Lower lobe of right lung (tissue), 2 donors: ENCODE measurements around the gene DOHH. TPM values are rescaled to one million over a fixed set of nuclear protein-coding genes. Genes with fewer than 3 reads are reported as not detected.

Experiments used
- ATAC-seq, 2 donors: fragments of 200-7000 bp; cut with Tn5 transposase; one replicate each; pipeline ENCODE4 v1.9.1; 2020 to 2022; ENCODE audit warnings: mild to moderate bottlenecking in 2 of 2, moderate library complexity in 2 of 2
- DNase-seq: peaks from one replicate; pipeline ENCODE4 v3.0.0-alpha.2; 2020
- H3K27ac ChIP-seq: fragments of 200-600 bp; one replicate; pipeline ENCODE4 v1.8.0; 2022
- H3K27me3 ChIP-seq: fragments of 200-600 bp; one replicate; pipeline ENCODE4 v1.8.0; 2022; ENCODE audit warnings: low read depth
- H3K36me3 ChIP-seq: fragments of 200-600 bp; one replicate; pipeline ENCODE4 v1.8.0; 2022; ENCODE audit warnings: mild to moderate bottlenecking
- H3K4me1 ChIP-seq: fragments of 200-600 bp; one replicate; pipeline ENCODE4 v1.8.0; 2022
- H3K4me3 ChIP-seq: fragments of 200-600 bp; one replicate; pipeline ENCODE4 v1.8.0; 2022; ENCODE audit warnings: mild to moderate bottlenecking
- H3K9me3 ChIP-seq: fragments of 200-600 bp; one replicate; pipeline ENCODE4 v1.8.0; 2022
- intact Hi-C: fragments of 100-400 bp; cut with DNase I; formaldehyde crosslinking; loops from one replicate; pipeline ENCODE4 v1.11.0; 2022
- total RNA-seq: library from RNA; stranded (reverse); fragmentation: NEBNext Ultra II Directional; extraction: Animal tissue kit (Norgen Biotek cat#: 25700); gene quantifications from one replicate; pipeline ENCODE4 v1.2.1, GENCODE V29; 2021
- TF ChIP-seq, protein P1 (sequence below): fragments of 200-600 bp; IDR thresholded peaks from one replicate; pipeline ENCODE4 v1.8.0; 2022; ENCODE audit warnings: antibody characterized with exemption, mild to moderate bottlenecking
- donor health status: DM: no; HTN: yes; CAD: no; lungs with severe emphysema.

DOHH gene
- total RNA-seq, 1 donor from 2014 or later: 9.9 TPM

- TF ChIP-seq, protein P1, sequence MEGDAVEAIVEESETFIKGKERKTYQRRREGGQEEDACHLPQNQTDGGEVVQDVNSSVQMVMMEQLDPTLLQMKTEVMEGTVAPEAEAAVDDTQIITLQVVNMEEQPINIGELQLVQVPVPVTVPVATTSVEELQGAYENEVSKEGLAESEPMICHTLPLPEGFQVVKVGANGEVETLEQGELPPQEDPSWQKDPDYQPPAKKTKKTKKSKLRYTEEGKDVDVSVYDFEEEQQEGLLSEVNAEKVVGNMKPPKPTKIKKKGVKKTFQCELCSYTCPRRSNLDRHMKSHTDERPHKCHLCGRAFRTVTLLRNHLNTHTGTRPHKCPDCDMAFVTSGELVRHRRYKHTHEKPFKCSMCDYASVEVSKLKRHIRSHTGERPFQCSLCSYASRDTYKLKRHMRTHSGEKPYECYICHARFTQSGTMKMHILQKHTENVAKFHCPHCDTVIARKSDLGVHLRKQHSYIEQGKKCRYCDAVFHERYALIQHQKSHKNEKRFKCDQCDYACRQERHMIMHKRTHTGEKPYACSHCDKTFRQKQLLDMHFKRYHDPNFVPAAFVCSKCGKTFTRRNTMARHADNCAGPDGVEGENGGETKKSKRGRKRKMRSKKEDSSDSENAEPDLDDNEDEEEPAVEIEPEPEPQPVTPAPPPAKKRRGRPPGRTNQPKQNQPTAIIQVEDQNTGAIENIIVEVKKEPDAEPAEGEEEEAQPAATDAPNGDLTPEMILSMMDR: no peak
- DNase-seq: no peak
- H3K4me1 ChIP-seq: peaks cover 18% of the 10 kb centered on the region
These were observed 16.3 kb upstream of the DOHH start for GRCh38 chr19:3516675-3517207.

DNA sequence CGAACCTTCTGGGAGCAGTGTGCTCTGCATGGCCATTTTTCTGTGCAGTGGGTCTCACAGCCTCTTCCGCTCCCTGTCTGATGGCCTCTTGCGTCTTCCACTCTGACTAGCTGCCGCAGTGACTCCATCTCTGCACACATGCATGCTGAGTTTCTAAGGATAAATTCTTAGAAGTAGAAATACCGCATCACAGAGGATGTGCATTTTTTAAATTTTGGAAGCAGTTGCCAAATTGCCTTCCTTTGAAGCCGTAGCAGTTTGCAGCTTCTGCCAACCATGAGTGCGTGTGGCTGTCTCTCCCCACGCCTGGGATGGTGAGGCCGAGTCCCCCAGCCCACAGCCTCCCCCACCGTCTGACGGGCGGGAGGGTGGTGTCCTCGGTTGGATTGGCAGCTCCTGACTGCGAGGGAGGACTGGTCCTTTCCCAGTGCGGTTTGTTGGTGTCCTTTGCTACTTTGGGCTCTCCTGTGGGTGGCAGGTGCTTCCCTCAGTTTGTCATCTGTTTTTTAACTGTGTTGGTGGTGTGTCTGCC lies 15.5 kb upstream of the DOHH start:
- TF ChIP-seq, protein P1: no peak
- intact Hi-C loops: no loop called here
- no peak for DNase-seq

More at GRCh38 chr19:3516675-3517207, 16.3 kb upstream of the DOHH start:
- Histone ChIP-seq H3K4me3 (no peak overlapping the region), H3K36me3 (peaks cover 31% of the 10 kb centered on the region), H3K27ac (no peak overlapping the region), H3K9me3 (no peaks in the 10 kb centered on the region), H3K27me3 (no peaks in the 10 kb centered on the region)
- intact Hi-C loops: no loop called here
- ATAC-seq: no peak

DNA sequence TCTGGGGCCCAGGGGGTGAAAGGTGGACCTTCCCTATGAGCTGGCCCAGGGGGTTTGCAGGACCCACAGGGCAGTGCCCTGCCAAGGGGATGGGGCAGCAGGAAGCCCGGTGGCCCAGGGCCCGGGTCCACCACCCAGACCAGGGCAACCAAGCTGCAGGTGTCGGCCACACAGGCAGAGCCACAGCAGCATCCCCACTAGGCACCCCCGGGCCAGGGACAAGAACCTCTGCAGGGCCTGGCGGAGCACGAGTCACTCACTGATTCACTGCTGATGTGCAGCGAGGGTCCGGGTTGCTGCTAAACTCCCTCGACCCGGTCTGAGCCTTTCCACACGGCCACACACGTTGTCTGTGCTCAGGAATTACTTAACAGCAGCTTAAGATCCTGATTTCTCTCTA lies 14.5 kb upstream of the DOHH start:
- Histone ChIP-seq H3K27ac (no peak overlapping the region), H3K9me3 (no peaks in the 10 kb centered on the region), H3K36me3 (peaks cover 44% of the 10 kb centered on the region), H3K4me3 (no peak overlapping the region), H3K27me3 (no peaks in the 10 kb centered on the region), H3K4me1 (peaks cover 18% of the 10 kb centered on the region)
- TF ChIP-seq, protein P1: no peak
- DNase-seq (no peak), ATAC-seq (no peak)
- intact Hi-C loops: no loop called here

More for the DNA sequence above, 15.5 kb upstream of the DOHH start:
- no peak overlapping the region for H3K27ac ChIP-seq
- no peak overlapping the region for H3K4me3 ChIP-seq
- no peaks in the 10 kb centered on the region for H3K9me3 ChIP-seq
- peaks cover 39% of the 10 kb centered on the region for H3K36me3 ChIP-seq
- no peaks in the 10 kb centered on the region for H3K27me3 ChIP-seq
- peaks cover 18% of the 10 kb centered on the region for H3K4me1 ChIP-seq
- ATAC-seq: no peak

DNA sequence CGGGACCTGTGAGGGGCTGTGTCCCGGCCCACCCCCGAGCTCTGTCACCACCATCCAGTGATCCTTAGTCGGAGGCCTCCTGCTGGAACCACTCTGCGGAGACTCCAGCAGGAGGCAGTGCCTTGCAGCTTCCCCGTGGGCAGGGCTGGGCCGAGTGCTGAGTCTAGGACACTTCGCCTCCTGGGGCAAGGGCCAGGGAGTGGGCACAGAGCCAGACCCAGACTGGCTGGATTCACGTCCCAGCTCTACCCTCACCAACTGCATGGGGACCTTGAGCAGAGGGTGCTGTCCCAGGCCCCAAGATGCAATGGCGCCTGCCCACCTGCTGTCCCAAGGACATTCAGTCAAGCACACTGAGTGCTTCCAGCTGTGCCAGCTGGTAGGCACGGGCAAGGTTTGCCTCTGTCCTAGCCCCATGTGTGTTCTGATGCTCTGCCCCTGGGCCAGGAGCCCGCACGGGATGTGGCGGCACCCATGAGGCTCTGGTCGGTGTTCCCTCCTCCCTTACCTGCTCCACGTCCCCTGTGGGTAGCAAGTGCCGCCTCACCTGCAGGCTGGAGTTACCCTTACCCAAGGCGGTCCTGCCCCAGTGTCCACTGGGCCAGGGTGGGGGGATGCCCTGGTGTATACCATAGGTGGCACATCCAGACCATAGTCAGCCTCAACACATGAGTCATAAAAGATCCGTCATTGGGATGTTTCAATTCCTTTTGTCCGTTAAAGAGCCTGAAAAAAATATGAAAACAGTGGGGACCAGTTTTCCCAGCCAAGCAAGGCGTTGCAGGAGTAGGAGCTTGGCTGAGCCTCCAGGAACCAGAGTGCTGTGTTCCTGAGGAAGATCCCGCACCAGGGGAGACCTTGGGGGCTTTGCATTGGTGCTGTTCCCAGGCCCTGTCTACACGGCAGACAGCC lies 13.0 kb upstream of the DOHH start:
- Histone ChIP-seq H3K4me3 (no peak overlapping the region), H3K27me3 (no peaks in the 10 kb centered on the region), H3K36me3 (peaks cover 41% of the 10 kb centered on the region), H3K4me1 (peaks cover 25% of the 10 kb centered on the region), H3K9me3 (no peaks in the 10 kb centered on the region), H3K27ac (no peak overlapping the region)
- intact Hi-C loops: no loop called here
- no peak for ATAC-seq
- TF ChIP-seq, protein P1: no peak
- DNase-seq: no peak

GRCh38 chr19:3512562-3513228 lies 12.2 kb upstream of the DOHH start:
- no peak overlapping the region for H3K4me3 ChIP-seq
- no peak for DNase-seq
- peaks cover 41% of the 10 kb centered on the region for H3K36me3 ChIP-seq
- H3K27ac ChIP-seq: no peak overlapping the region
- H3K27me3 ChIP-seq: no peaks in the 10 kb centered on the region
- peaks cover 28% of the 10 kb centered on the region for H3K4me1 ChIP-seq
- H3K9me3 ChIP-seq: no peaks in the 10 kb centered on the region
- TF ChIP-seq, protein P1: no peak
- no peak for ATAC-seq
- intact Hi-C loops: no loop called here
